SH-SY5Y (cell line): ENCODE measurements around the gene DCTD.

ENCODE experiments used
- GATA2 ChIP-seq: IDR thresholded peaks from 2 replicates; pipeline ENCODE4 v1.6.1; 2011; ENCODE audit warnings: mild to moderate bottlenecking, low read depth, low read length
- GATA3 ChIP-seq: IDR thresholded peaks from 2 replicates; pipeline ENCODE4 v1.6.1; 2011; ENCODE audit warnings: low read depth, mild to moderate bottlenecking, low read length, moderate library complexity

- no peak for TF ChIP-seq GATA2
- no peak for TF ChIP-seq GATA3
Measured at GRCh38 chr4:182854466-182854865, 62.7 kb downstream of the DCTD start.
